Chondrocyte (in vitro differentiated cells): ENCODE results near the gene RPS15A. TPM values are rescaled to one million over a fixed set of nuclear protein-coding genes. Genes with fewer than 3 reads are reported as not detected.

ENCODE experiments used
- DNase-seq: peaks from one replicate; pipeline ENCODE4 v3.0.0; 2021; ENCODE audit warnings: mixed read lengths, low spot score
- H3K27ac Mint-ChIP-seq: one replicate; pipeline ENCODE4 v1.8.0; 2021; ENCODE audit warnings: mild to moderate bottlenecking, moderate library complexity, mixed read lengths; ENCODE audit not compliant: unreplicated experiment
- H3K27me3 Mint-ChIP-seq: 2 replicates; pipeline ENCODE4 v1.8.0; 2021; ENCODE audit warnings: low read depth, mixed read lengths
- H3K36me3 Mint-ChIP-seq: 2 replicates; pipeline ENCODE4 v1.8.0; 2021; ENCODE audit warnings: low read depth, mixed read lengths
- H3K4me1 Mint-ChIP-seq: 2 replicates; pipeline ENCODE4 v1.8.0; 2021; ENCODE audit warnings: low read depth, mild to moderate bottlenecking, mixed read lengths
- H3K4me3 Mint-ChIP-seq: one replicate; pipeline ENCODE4 v1.8.0; 2021; ENCODE audit warnings: mild to moderate bottlenecking, moderate library complexity, mixed read lengths; ENCODE audit not compliant: unreplicated experiment
- H3K9me3 Mint-ChIP-seq: 2 replicates; pipeline ENCODE4 v1.8.0; 2021; ENCODE audit warnings: low read depth, mixed read lengths
- total RNA-seq: library from RNA; stranded (reverse); gene quantifications from 3 replicates; pipeline ENCODE4 v1.2.1, GENCODE V29; 2021
- TF ChIP-seq, protein P1 (sequence below): fragments of 200-600 bp; sonication (generic); IDR thresholded peaks from 2 replicates; pipeline ENCODE4 v1.5.0; 2021; ENCODE audit warnings: antibody characterized with exemption, mild to moderate bottlenecking, moderate library complexity

RPS15A gene
- total RNA-seq, 1 donor from 2014 or later: 794 TPM

DNA sequence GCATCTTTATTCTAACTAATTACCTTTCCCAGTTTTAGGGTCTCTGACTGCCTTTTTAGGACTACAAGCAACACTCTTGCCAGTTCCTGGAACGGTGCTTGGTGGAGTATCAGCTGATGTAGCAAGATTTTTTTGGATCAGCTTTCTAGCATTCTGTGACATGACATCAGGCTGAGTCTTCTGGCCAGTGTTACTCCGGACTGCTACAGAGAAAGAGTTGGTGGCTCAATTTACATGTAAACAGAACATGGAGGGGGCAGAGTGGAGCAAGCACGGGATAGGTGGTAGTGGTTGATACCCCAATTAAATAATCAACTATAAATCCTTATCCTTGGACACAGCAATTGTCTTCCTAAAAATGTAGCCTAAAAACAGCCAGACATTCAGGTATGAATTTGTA, 21.8 kb upstream of the RPS15A start:
- Mint-ChIP-seq H3K4me3 (no peak overlapping the region), H3K9me3 (no peaks in the 10 kb centered on the region), H3K36me3 (peaks cover 36% of the 10 kb centered on the region), H3K27ac (no peak overlapping the region), H3K4me1 (no peaks in the 10 kb centered on the region), H3K27me3 (no peaks in the 10 kb centered on the region)
- TF ChIP-seq, protein P1, sequence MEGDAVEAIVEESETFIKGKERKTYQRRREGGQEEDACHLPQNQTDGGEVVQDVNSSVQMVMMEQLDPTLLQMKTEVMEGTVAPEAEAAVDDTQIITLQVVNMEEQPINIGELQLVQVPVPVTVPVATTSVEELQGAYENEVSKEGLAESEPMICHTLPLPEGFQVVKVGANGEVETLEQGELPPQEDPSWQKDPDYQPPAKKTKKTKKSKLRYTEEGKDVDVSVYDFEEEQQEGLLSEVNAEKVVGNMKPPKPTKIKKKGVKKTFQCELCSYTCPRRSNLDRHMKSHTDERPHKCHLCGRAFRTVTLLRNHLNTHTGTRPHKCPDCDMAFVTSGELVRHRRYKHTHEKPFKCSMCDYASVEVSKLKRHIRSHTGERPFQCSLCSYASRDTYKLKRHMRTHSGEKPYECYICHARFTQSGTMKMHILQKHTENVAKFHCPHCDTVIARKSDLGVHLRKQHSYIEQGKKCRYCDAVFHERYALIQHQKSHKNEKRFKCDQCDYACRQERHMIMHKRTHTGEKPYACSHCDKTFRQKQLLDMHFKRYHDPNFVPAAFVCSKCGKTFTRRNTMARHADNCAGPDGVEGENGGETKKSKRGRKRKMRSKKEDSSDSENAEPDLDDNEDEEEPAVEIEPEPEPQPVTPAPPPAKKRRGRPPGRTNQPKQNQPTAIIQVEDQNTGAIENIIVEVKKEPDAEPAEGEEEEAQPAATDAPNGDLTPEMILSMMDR: no peak
- no peak for DNase-seq

DNA sequence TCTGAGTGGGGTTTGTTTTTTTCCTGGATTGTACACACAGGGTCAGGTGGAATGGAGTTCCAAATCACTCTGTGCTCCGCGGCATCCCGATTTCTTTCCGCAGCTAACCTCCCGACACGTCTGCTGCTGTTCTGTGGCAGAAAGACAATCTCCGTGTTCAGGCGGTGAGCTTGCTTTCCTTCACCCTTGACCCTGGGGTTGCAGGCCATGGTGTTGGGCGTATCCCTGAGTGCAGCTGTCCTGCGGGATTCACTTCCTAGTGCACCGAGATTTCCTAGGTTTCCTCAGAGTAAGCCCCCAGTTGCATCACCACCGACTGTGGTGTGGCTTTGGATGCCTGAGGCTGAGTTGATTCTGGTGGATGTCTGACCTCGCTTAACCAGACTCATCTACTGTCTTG, 19.0 kb upstream of the RPS15A start:
- Mint-ChIP-seq H3K4me1 (peaks cover 13% of the 10 kb centered on the region), H3K4me3 (no peak overlapping the region), H3K27me3 (no peaks in the 10 kb centered on the region), H3K36me3 (peaks cover 33% of the 10 kb centered on the region), H3K9me3 (no peaks in the 10 kb centered on the region), H3K27ac (no peak overlapping the region)
- TF ChIP-seq, protein P1: no peak
- no peak for DNase-seq

DNA sequence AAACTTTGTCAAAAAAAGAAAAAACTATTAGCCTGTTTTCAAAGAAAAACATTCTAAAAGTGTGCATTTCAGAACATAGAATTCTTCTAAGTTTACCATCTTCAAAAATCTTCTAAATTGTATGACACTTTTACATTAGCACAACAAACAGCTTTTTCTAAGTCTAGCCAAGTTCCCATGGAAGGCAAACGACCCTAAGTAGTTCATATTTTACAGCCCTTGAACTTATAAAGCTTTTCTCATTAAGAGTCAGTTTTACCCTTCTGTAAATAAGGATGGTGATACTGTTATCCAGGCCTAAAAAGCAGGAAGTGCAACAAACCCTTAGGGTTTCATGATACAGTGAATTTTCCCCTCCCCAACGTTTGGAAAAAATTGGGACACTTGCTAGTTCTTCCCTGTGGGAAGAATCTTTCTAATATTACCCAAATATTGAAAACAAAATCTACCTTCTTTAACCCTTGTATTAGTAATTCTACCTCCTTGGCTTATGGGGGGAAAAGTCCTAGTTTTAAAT, 15.2 kb upstream of the RPS15A start:
- H3K4me1 Mint-ChIP-seq: peaks cover 34% of the 10 kb centered on the region
- peak overlapping the region; percentile 84 for H3K27ac Mint-ChIP-seq
- no peaks in the 10 kb centered on the region for H3K9me3 Mint-ChIP-seq
- no peak overlapping the region for H3K4me3 Mint-ChIP-seq
- DNase-seq: no peak
- H3K27me3 Mint-ChIP-seq: no peaks in the 10 kb centered on the region
- peaks cover 18% of the 10 kb centered on the region for H3K36me3 Mint-ChIP-seq
- TF ChIP-seq, protein P1: no peak

DNA sequence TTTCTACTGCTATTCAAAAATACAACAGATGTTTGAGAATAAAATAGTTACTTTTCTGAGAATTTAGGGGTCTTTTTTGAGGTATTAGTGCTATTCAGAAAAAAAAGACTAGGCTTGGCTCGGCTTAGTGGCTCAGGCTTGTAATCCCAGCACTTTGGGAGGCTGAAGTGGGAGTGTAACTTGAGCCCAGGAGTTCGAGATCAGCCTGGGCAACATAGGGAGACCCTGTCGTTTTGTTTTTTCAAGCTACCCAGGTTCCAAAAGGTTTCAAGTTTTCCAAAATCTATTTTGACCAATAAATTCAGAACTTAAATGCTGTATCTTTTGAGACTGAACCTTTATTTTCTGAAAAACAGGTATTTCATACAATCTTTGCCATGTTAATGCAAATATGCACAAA, 14.4 kb upstream of the RPS15A start:
- TF ChIP-seq, protein P1: no peak
- Mint-ChIP-seq H3K4me1 (peaks cover 42% of the 10 kb centered on the region), H3K36me3 (peaks cover 15% of the 10 kb centered on the region), H3K27me3 (no peaks in the 10 kb centered on the region), H3K4me3 (no peak overlapping the region), H3K9me3 (no peaks in the 10 kb centered on the region), H3K27ac (peak overlapping the region; percentile 84)
- no peak for DNase-seq

DNA sequence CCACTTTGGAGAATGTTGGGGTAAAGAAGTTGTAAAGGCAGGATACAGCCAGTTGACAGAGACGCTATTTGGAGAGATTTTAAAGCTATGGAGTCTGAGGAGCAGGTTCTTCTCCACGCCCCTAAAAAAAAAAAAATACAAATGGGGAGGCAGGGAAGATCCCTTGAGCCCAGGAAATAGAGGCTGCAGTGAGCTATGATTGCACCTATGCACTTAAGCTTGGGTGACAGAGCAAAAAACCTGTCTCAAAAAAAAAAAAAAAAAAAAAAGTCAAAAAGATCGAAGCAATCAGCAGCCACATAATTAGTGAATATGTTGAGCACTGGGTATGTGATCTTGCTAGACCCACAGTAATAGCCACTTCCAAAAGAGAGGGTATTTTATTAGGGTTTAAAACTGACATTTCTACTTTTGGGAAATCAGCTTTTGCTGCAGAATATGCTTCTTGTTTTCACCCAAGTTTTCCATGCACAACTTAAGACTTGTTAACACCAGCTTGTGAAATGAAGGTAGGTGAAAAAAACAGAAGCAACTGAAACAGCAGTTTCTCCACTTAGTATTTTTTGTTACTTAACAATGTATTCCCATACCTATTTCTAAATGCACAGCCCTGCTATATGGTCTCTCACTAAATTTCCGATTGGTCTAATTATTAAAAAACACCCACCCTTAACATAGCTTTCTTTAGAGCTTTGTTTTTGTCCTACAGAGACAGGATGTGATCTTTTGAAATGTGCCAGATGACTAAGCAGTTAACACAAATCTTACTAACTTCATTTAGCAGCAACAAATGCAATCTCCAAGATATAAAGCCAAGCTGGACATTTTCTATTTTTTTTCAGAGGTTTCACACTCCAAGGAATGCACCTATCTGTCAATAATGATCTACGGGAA, 13.7 kb upstream of the RPS15A start:
- Mint-ChIP-seq H3K9me3 (no peaks in the 10 kb centered on the region), H3K27me3 (no peaks in the 10 kb centered on the region), H3K27ac (peak overlapping the region; percentile 84), H3K4me3 (no peak overlapping the region), H3K4me1 (peaks cover 49% of the 10 kb centered on the region), H3K36me3 (peaks cover 8% of the 10 kb centered on the region)
- no peak for DNase-seq
- TF ChIP-seq, protein P1: no peak
